Activated naive CD4-positive, alpha-beta T cell treated with anti-CD3 and anti-CD28 coated beads, Interleukin-2, amount 50 U/mL, for 72 hours (primary cell): ENCODE data around the gene C17orf113. TPM values are rescaled to one million over a fixed set of nuclear protein-coding genes. Genes with fewer than 3 reads are reported as not detected.
A peak's percentile ranks its signal among the peaks of the same experiment; 100 is the strongest.

Experiments
- ATAC-seq, 2 donors: fragments of 150-1000 bp; cut with Tn5 transposase; 2 replicates each; pipeline ENCODE4 v1.10.0; 2021; ENCODE audit warnings: mild to moderate bottlenecking in 2 of 2, moderate library complexity in 2 of 2
- DNase-seq, 2 donors: peaks; one replicate each; pipeline ENCODE4 v3.0.0; 2021 to 2022; ENCODE audit warnings: low spot score in 2 of 2
- H3K27ac Mint-ChIP-seq, 2 donors: one replicate each; pipeline ENCODE4 v1.8.0; 2022; ENCODE audit warnings: mild to moderate bottlenecking in 2 of 2, mixed read lengths in 2 of 2
- H3K36me3 Mint-ChIP-seq, 2 donors: one replicate each; pipeline ENCODE4 v1.8.0; 2022; ENCODE audit warnings: mixed read lengths in 2 of 2
- H3K9me3 Mint-ChIP-seq, 2 donors: one replicate each; pipeline ENCODE4 v1.8.0; 2022; ENCODE audit warnings: mixed read lengths in 2 of 2
- total RNA-seq, 2 donors: library from RNA; stranded (reverse); gene quantifications; one replicate each; pipeline ENCODE4 v1.2.3, GENCODE V29; 2022

The C17orf113 gene
- under 1 TPM; 0.16 to 0.37 TPM for total RNA-seq

GRCh38 chr17:42050393-42051012, at the start of gene C17orf113:
TSS of gene C17orf113 (minus strand) at chr17:42050601. CDS start at chr17:42043376, 7,225 bp downstream.
- peak; percentile 77 to 81 for ATAC-seq

DNA sequence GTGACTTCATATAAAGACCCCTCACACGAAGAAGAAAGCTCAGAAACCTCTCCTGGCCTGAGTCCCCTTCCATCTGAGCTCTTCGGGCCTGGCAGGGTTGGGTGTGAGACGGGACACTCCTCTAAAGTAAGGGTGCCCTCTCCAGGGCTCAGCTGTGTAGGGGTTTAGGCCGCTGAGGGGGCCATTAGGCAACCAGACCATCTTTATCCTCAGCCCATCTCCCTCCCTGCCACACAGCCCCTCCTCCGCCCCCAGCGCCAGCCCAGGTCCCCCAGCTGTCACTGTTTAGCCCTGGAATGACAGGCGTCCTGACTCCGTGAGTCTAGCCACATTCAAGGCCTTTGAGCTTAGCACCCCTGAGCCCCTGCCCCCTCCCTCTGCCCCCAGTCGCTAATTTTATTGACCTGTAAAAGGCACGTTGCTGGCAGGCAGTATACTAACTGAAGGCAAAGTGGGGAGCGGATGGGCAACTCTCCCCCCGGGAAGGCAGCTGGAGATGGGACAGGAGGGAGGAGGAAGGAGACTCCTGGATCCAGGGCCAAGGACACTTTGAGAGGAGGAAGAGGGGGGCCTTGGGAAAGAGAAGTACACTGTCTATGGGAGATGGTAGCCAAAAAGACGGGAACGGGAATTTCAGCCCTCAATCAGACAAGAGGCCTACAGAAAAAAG, 48.5 kb upstream of the C17orf113 start:
- Mint-ChIP-seq H3K9me3 (no peaks in the 10 kb centered on the region), H3K27ac (no peak overlapping the region), H3K36me3 (no peaks in the 10 kb centered on the region)
- DNase-seq (no peak), ATAC-seq (no peak)

More at GRCh38 chr17:42050393-42051012, at the start of gene C17orf113:
- peak in 1 of 2 donors; percentile 36 for DNase-seq
- H3K36me3 Mint-ChIP-seq: no peaks in the 10 kb centered on the region
- H3K9me3 Mint-ChIP-seq: no peaks in the 10 kb centered on the region
- H3K27ac Mint-ChIP-seq: peak within 1 kb of the TSS in 1 of 2 donors; percentile 71

DNA sequence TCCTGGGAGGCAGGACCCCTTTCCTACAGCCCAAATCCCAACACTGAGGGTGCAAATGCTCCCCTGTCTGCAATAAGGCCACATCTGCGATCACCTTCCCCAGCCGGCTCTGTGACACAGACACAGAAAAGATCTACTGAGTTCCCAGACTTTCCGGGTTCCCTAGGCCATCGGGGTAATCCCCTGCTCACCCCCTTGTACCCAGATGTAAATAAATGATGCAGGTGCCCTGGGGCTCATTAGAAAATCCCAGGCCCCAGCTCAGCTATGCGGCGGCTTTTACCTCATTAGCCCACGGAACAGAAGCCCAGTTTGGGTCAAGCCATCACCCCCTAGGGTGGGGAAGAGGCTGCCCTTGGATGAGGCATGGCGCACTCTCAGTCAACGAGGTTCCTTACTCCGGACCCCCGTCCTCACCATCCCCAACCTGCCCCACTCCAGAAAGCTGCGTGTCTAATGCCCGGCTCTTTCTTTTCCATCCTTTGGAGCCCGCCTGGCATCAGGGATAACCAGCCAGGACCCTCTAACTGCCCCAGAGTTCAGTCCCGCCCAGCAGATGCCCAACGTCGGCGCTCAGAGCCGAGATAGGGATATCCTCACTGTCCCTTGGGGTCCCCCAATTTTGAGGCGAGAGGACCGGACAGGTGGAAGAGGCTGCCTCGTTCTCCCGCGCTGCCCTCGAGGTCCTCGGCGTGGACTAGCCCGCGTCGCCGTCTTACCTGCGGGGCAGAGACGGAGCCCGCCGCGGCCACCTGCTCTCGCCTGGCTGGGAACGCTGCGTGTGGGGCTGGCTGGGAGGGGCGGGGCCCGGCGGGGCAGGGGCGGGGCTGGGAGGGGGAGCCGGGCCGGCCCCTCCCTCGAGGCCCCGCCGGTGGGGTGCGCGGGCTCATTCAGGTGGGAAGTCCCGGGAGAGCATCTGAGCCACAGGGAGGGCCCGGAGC, 47.6 kb upstream of the C17orf113 start, which contains the start of gene ZNF385C:
Gene ZNF385C (minus strand): TSS at position 783 of the 941 bp plus-strand sequence. CDS start 35,417 bp downstream, outside the sequence.
- Mint-ChIP-seq H3K27ac (no peak within 1 kb of the TSS), H3K36me3 (no peaks in the 10 kb centered on the region), H3K9me3 (no peaks in the 10 kb centered on the region)
- peak; percentile 26 to 76 for ATAC-seq
- DNase-seq: peak in 1 of 2 donors; percentile 42

DNA sequence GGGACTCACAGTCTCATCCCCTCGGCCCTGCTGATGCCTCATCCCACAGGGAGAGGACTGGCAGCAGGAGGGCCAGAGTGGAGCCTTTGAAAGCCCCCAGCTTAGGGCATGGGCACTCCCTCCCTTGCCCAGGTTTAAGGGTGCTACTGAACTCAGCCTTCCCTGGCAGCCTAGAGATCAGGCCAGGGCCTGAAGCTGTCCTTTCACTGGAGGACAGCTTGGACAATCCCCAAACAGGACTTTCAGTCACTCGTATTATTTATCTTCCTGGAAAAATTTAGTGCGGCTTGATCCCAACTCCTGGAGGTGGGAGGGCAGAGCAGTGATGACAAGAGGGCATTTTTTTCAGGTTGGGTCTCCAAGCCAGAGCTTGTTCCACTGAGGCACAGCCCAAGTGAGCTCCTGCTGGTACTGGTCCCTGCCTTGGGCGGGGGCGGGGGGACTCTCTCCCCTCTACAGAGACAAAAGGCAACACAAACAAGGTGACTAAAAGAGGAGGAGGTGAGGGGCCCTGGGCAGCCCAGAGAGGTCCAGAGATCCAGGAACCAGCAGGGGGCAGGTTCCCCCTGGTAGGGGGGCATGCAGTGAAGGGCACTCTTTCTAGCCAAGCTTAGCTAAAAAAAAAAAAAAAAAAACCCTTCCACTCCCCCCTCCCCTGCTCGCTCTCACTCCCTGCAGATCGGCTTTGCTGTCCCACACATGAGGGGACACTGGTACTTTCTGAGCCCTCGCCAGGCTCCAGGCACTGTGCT, 46.1 kb upstream of the C17orf113 start:
- H3K27ac Mint-ChIP-seq: no peak overlapping the region
- no peaks in the 10 kb centered on the region for H3K36me3 Mint-ChIP-seq
- DNase-seq (no peak), ATAC-seq (no peak)
- no peaks in the 10 kb centered on the region for H3K9me3 Mint-ChIP-seq

DNA sequence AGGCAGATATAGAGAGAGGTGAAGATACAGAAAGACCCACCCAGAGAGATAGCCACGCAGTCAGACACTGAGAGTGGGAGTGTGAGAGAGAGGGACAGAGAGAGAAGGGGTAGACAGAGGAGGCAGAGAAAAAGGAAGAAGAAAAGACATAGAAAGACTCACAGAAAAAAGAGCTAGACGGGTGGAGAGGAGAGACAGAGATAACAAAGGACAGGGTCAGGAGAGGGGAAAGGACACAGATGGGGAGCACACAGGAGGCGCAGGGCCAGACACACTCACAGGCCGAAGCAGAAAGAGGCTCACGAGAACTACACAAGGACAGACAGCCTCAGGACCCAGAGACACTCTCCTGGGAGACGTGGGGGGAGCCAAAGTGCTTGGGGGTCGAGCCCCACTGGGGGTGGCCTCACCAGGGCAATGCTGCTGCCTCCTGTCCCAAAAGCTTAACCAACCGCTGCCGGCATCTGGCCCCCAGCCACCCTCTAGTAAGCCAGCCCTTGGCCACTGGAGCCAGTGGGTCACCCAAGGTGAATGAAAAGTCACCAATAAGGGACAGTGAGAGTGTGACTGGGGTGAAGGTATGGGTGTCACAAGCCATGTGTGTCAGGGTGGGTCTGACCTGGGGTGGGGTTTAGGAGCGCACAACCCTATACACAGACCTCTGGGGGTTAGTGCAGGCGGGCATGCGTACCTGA, 44.1 kb upstream of the C17orf113 start:
- no peaks in the 10 kb centered on the region for H3K9me3 Mint-ChIP-seq
- ATAC-seq (no peak), DNase-seq (no peak)
- H3K27ac Mint-ChIP-seq: no peak overlapping the region
- H3K36me3 Mint-ChIP-seq: no peaks in the 10 kb centered on the region

DNA sequence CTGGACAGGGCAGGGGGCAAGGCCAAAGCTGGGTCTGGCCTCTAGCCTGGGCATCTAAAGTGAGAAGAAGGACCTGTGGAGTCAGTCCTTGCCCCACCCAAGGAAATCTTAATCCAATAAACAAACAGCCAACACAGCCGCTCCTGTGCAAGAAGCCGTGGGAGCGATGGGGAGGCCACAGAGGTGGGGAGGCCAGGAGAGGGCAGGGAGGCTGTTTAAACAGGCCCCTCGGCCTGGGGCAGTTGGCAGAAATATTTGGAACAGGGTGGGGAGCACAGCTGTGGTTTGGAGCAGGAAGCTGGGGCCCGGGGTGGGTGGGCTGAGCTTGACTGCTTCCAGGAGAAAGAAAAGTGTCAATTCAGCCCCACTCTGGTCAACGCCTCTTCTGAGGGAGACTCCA, 42.5 kb upstream of the C17orf113 start:
- DNase-seq (no peak), ATAC-seq (no peak)
- no peak overlapping the region for H3K27ac Mint-ChIP-seq
- no peaks in the 10 kb centered on the region for H3K36me3 Mint-ChIP-seq
- no peaks in the 10 kb centered on the region for H3K9me3 Mint-ChIP-seq

DNA sequence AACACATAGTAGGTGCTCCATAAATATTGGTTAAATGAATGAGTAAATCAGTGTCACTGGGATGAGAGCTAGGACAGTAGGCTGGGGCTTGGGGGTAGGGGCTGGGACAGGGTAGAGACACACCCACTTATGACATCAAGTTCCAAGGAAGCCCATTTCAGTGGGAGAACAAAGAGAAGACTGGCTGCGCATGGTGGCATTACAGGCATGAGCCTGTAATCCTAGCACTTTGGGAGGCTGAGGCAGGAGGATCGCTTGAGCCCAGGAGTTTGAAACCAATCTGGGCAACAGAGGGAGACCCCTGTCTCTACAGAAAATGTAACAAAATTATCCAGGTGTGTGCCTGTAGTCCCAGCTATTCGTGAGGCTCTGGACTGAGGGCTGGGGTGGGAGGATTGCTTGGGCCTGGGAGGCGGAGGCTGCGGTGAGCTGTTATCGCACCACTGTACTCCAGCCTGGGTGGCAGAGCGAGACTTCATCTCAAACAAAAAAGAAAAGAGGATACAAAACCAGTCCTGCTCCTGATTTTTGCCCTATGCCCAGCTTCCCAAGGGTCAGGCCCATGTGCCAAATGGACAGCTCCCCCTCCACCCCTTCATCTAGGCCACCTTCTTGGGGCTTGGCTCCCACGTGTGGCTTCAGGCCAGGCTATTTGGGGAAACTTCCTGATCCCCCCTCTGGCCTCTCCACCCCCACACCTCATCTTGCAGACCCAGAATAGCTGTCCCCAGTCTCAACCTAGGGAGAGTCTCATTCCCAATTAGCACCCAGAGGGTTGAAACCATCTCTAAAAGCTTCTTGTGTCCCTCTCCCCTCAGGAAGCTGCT, 40.8 kb upstream of the C17orf113 start:
- H3K9me3 Mint-ChIP-seq: no peaks in the 10 kb centered on the region
- no peaks in the 10 kb centered on the region for H3K36me3 Mint-ChIP-seq
- DNase-seq (no peak), ATAC-seq (no peak)
- H3K27ac Mint-ChIP-seq: no peak overlapping the region

- Mint-ChIP-seq H3K9me3 (no peaks in the 10 kb centered on the region), H3K36me3 (no peaks in the 10 kb centered on the region), H3K27ac (no peak overlapping the region)
- DNase-seq (no peak), ATAC-seq (no peak)
Measured at GRCh38 chr17:42088736-42089135, 38.3 kb upstream of the C17orf113 start.

- H3K27ac Mint-ChIP-seq: no peak overlapping the region
- DNase-seq: no peak
- no peaks in the 10 kb centered on the region for H3K9me3 Mint-ChIP-seq
- no peak for ATAC-seq
- H3K36me3 Mint-ChIP-seq: no peaks in the 10 kb centered on the region
Measured at GRCh38 chr17:42087736-42088705, 37.6 kb upstream of the C17orf113 start.

GRCh38 chr17:42087042-42087701, 36.8 kb upstream of the C17orf113 start:
- Mint-ChIP-seq H3K9me3 (no peaks in the 10 kb centered on the region), H3K36me3 (no peaks in the 10 kb centered on the region), H3K27ac (no peak overlapping the region)
- no peak for DNase-seq
- ATAC-seq: no peak

- ATAC-seq: no peak
- DNase-seq: no peak
- Mint-ChIP-seq H3K27ac (no peak overlapping the region), H3K36me3 (no peaks in the 10 kb centered on the region), H3K9me3 (no peaks in the 10 kb centered on the region)
Measured at GRCh38 chr17:42081516-42082129, 31.2 kb upstream of the C17orf113 start.

DNA sequence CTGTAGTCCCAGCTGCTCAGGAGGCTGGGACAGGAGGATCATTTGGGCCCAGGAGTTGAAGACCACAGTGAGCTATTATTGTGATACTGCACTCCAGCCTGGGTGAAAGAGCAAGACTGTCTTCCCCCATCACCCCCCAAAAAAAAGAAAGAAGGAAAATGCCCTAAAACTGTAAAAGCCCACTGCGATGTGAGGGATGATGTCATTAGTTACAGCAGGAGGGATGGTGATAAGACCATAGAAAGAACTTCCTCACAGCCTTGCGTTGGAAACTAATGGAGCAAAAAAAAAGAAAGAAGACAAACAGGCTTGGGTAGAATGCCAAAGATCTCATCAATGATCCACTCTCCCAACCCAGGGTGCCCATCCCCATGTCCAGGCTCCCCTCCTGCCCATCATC, 29.1 kb upstream of the C17orf113 start:
- Mint-ChIP-seq H3K9me3 (no peaks in the 10 kb centered on the region), H3K27ac (no peak overlapping the region), H3K36me3 (no peaks in the 10 kb centered on the region)
- DNase-seq (no peak), ATAC-seq (no peak)

GRCh38 chr17:42078396-42079043, 28.1 kb upstream of the C17orf113 start:
- ATAC-seq (no peak), DNase-seq (no peak)
- Mint-ChIP-seq H3K27ac (no peak overlapping the region), H3K36me3 (no peaks in the 10 kb centered on the region), H3K9me3 (no peaks in the 10 kb centered on the region)
